ENCODE data around the gene FAM227A. TPM values are rescaled to one million over a fixed set of nuclear protein-coding genes. Genes with fewer than 3 reads are reported as not detected.

Gene FAM227A
- total RNA-seq, 1 donor from 2014 or later = 1.0 TPM

DNA sequence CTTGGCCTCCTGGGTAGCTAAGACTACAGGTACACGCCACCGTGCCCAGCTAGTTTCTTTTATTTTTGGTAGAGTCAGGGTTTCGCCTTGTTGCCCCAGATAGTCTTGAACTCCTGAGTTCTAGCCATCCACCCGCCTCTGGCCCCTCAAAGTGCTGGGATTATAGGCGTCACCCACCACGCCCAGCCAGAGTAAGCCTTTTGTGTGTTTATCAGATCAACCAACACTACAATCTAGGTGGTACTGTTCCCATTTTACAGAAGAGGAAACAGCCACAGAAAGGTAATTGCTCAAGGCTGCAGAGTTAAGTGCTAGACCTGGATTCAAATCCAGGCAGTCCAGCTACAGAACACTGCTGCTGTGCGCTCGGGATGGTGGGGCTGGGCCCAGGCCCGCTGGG is 28.7 kb upstream of the FAM227A start:
- Histone ChIP-seq H3K27ac (replicated peaks) (no peak overlapping the region), H3K36me3 (peaks cover 69% of the 10 kb centered on the region), H3K27me3 (ENCODE audit: low read depth) (no peaks in the 10 kb centered on the region), H3K4me1 (peaks cover 22% of the 10 kb centered on the region), H3K9me3 (replicated peaks) (no peaks in the 10 kb centered on the region), H3K4me3 (no peak overlapping the region)
- no peak for TF ChIP-seq CTCF (IDR thresholded peaks at IDR 0.05; ENCODE audit: borderline replicate concordance)
- no peak for DNase-seq
- intact Hi-C loops (cut with micrococcal nuclease) = no loop called here

DNA sequence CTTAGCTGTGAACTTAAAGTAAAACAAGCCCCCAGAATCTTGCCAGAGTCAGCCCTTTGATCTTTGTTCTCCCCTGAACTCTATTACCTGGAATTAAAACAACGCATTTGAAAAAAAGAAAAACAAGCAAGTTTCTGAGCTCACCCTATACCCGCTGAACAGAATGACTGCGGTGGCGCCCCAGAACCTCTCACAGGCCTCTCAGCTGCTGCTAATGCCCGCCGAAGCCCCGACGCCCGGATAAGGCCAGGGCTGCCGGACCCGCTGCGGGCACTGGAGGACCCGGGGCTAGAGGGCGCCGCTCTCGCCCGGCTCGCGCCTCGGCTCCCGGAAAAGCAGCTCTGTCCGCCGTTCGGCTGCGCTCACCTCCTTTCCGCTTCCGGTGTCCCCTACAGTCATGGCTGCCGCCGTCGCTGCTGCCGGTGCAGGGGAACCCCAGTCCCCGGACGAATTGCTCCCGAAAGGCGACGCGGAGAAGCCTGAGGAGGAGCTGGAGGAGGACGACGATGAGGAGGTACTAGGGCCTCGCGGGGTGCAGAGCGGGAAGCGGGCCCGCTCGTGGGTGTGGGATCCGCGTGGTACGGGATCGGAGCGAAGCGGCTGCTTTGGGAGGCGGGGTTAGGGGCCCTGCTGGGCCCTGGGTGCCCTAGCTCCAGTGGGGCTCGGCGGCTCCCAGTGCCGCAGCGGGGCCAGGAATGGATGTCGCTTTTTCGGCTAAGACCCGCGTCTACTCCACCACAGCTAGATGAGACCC is 25.6 kb upstream of the FAM227A start, which contains the start of gene TOMM22:
TSS of gene TOMM22 (plus strand) at position 376 of the 754 bp plus-strand sequence. CDS start at position 398, 22 bp downstream.
- no peaks in the 10 kb centered on the region for H3K27me3 ChIP-seq (ENCODE audit: low read depth)
- H3K27ac ChIP-seq (replicated peaks) = peak within 1 kb of the TSS; percentile 86
- H3K4me3 ChIP-seq = peak within 1 kb of the TSS; percentile 95
- no peaks in the 10 kb centered on the region for H3K9me3 ChIP-seq (replicated peaks)
- peaks cover 38% of the 10 kb centered on the region for H3K36me3 ChIP-seq
- peak; percentile 61 for TF ChIP-seq CTCF (IDR thresholded peaks at IDR 0.05; ENCODE audit: borderline replicate concordance)
- peak; percentile 88 for DNase-seq
- intact Hi-C loops (cut with micrococcal nuclease) = no loop called here
- peaks cover 22% of the 10 kb centered on the region for H3K4me1 ChIP-seq

DNA sequence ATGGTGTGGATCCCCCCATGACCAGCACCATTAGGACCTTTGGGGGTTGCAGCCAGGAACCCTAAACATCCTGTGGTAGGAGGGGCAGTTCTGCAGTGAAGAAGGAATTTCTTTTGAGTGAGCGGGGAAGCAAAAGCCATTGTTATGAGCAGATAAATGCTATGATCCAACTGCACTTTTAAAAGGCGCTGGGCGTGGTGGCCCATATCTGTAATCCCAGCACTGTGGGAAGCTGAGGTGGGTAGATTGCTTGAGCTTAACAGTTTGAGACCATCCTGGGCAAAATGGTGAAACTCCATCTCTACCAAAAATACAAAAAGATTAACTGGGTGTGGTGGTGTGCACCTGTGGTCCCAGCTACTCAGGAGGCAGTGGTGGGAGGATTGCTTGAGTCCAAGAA is 19.6 kb upstream of the FAM227A start:
- TF ChIP-seq CTCF (IDR thresholded peaks at IDR 0.05; ENCODE audit: borderline replicate concordance) = no peak
- Histone ChIP-seq H3K27ac (replicated peaks) (no peak overlapping the region), H3K9me3 (replicated peaks) (no peaks in the 10 kb centered on the region), H3K4me1 (no peaks in the 10 kb centered on the region), H3K4me3 (no peak overlapping the region), H3K36me3 (peaks cover 33% of the 10 kb centered on the region), H3K27me3 (ENCODE audit: low read depth) (no peaks in the 10 kb centered on the region)
- no peak for DNase-seq
- intact Hi-C loops (cut with micrococcal nuclease) = no loop called here

GRCh38 chr22:38674888-38675287 is 18.7 kb upstream of the FAM227A start:
- DNase-seq = no peak
- no peak overlapping the region for H3K27ac ChIP-seq (replicated peaks)
- no peak overlapping the region for H3K4me3 ChIP-seq
- intact Hi-C loops (cut with micrococcal nuclease) = no loop called here
- H3K27me3 ChIP-seq (ENCODE audit: low read depth) = no peaks in the 10 kb centered on the region
- peaks cover 42% of the 10 kb centered on the region for H3K36me3 ChIP-seq
- TF ChIP-seq CTCF (IDR thresholded peaks at IDR 0.05; ENCODE audit: borderline replicate concordance) = no peak
- H3K9me3 ChIP-seq (replicated peaks) = no peaks in the 10 kb centered on the region
- no peaks in the 10 kb centered on the region for H3K4me1 ChIP-seq

GRCh38 chr22:38657045-38657909 is 1.1 kb upstream of the FAM227A start:
- peak overlapping the region; percentile 99 for H3K4me3 ChIP-seq
- H3K27ac ChIP-seq (replicated peaks) = peak overlapping the region; percentile 96
- no peaks in the 10 kb centered on the region for H3K27me3 ChIP-seq (ENCODE audit: low read depth)
- TF ChIP-seq CTCF (IDR thresholded peaks at IDR 0.05; ENCODE audit: borderline replicate concordance) = no peak
- intact Hi-C loops (cut with micrococcal nuclease) = no loop called here
- no peaks in the 10 kb centered on the region for H3K36me3 ChIP-seq
- no peaks in the 10 kb centered on the region for H3K9me3 ChIP-seq (replicated peaks)
- no peak for DNase-seq
- peaks cover 33% of the 10 kb centered on the region for H3K4me1 ChIP-seq

All from left ventricle myocardium inferior (tissue), 1 donor.